Measurements from ENCODE around the gene CPED1.
"Not testable (repeated sequence)": the region's sequence is repeated elsewhere in the genome, so short reads cannot be mapped to it uniquely, and the experiment has no call there.

Gene CPED1

GRCh38 chr7:121020989-121021969 is 32.8 kb downstream of the CPED1 start:
- no peak for DNase-seq

GRCh38 chr7:121023194-121023593 is 34.7 kb downstream of the CPED1 start:
- no peak for DNase-seq

GRCh38 chr7:121023683-121024511 is 35.4 kb downstream of the CPED1 start:
- DNase-seq, result no peak

GRCh38 chr7:121024611-121025010 is 36.1 kb downstream of the CPED1 start:
- DNase-seq, result no peak

- DNase-seq, result no peak
Measured at GRCh38 chr7:121026159-121026558, 37.6 kb downstream of the CPED1 start.

- no peak for DNase-seq
Measured at GRCh38 chr7:121026577-121027111, 38.1 kb downstream of the CPED1 start.

GRCh38 chr7:121027761-121028669 is 39.5 kb downstream of the CPED1 start:
- no peak for DNase-seq

- DNase-seq, result no peak
Measured at GRCh38 chr7:121029302-121029701, 40.8 kb downstream of the CPED1 start.

- DNase-seq, result no peak
Measured at GRCh38 chr7:121030308-121030707, 41.8 kb downstream of the CPED1 start.

- DNase-seq, result no peak
Measured at GRCh38 chr7:121032645-121033460, 44.3 kb downstream of the CPED1 start.

- no peak for DNase-seq
Measured at GRCh38 chr7:121034929-121035328, 46.4 kb downstream of the CPED1 start.

- DNase-seq, result not testable (repeated sequence)
Measured at GRCh38 chr7:121036776-121037175, 48.3 kb downstream of the CPED1 start.

GRCh38 chr7:121037329-121037728 is 48.8 kb downstream of the CPED1 start:
- not testable (repeated sequence) for DNase-seq

GRCh38 chr7:121037957-121038716 is 49.6 kb downstream of the CPED1 start:
- DNase-seq, result no peak

GRCh38 chr7:121038717-121039509 is 50.4 kb downstream of the CPED1 start:
- DNase-seq, result no peak

- no peak for DNase-seq
Measured at GRCh38 chr7:121039510-121039822, 51.0 kb downstream of the CPED1 start.

GRCh38 chr7:121039994-121040393 is 51.5 kb downstream of the CPED1 start:
- no peak for DNase-seq

GRCh38 chr7:121041516-121042148 is 53.1 kb downstream of the CPED1 start:
- no peak for DNase-seq

- no peak for DNase-seq
Measured at GRCh38 chr7:121042195-121042594, 53.7 kb downstream of the CPED1 start.
